Thyroid gland (tissue), 4 donors: ENCODE measurements around the gene PLXNC1. TPM values are rescaled to one million over a fixed set of nuclear protein-coding genes. Genes with fewer than 3 reads are reported as not detected.
A peak's percentile ranks its signal among the peaks of the same experiment; 100 is the strongest.

Experiments used
- DNase-seq, 2 donors: peaks; one replicate each; pipeline ENCODE4 v3.0.0-alpha.2; 2019
- H3K27ac ChIP-seq, 3 donors: fragments of 200-600 bp; sonication (generic); 1 replicate in 2 of 3; 2 replicates in 1 of 3; pipeline ENCODE4 v1.5.1; 2016 to 2019; ENCODE audit warnings: mild to moderate bottlenecking in 1 of 3, moderate library complexity in 1 of 3
- H3K27me3 ChIP-seq: fragments of 200-600 bp; sonication (generic); one replicate; pipeline ENCODE4 v1.5.1; 2019
- H3K36me3 ChIP-seq, 2 donors: fragments of 200-600 bp; sonication (generic); one replicate each; pipeline ENCODE4 v1.5.1; 2016 to 2019
- H3K4me1 ChIP-seq, 2 donors: fragments of 200-600 bp; sonication (generic); one replicate each; pipeline ENCODE4 v1.5.1; 2017 to 2019
- H3K4me3 ChIP-seq, 3 donors: fragments of 200-600 bp; sonication (generic); replicated peaks in 1 of 3; 1 replicate in 2 of 3; 2 replicates in 1 of 3; pipeline ENCODE4 v1.5.1; 2016; ENCODE audit warnings: mild to moderate bottlenecking in 1 of 3
- H3K9me3 ChIP-seq: fragments of 200-600 bp; sonication (generic); one replicate; pipeline ENCODE4 v1.5.1; 2017
- POLR2A ChIP-seq, 2 donors: fragments of 450-650 bp; IDR thresholded peaks; one replicate each; pipeline ENCODE4 v1.6.1; 2017; ENCODE audit warnings: antibody characterized with exemption in 2 of 2, mild to moderate bottlenecking in 2 of 2, moderate library complexity in 1 of 2
- WGBS, 2 donors: methylation state at CpG; one replicate each; pipeline ENCODE4 v1.1.5; 2017; 5-methylcytosine and 5-hydroxymethylcytosine counted together
- intact Hi-C: fragments of 100-400 bp; cut with DNase I; formaldehyde crosslinking; loops from one replicate; pipeline ENCODE4 v1.15.1; 2023
- total RNA-seq, 4 donors: library from RNA; depleted of rRNA; stranded (reverse); fragments of >200 nt; gene quantifications; one replicate each; pipeline ENCODE4 v1.2.3, GENCODE V29; 2016
- TF ChIP-seq, protein P1 (sequence below), 6 experiments: fragments of 200-600 bp in 3 of 6; fragments of 450-650 bp in 3 of 6; sonication (generic) in 3 of 6; IDR thresholded peaks; one replicate each; pipeline ENCODE4 v1.5.1; 2016 to 2019; ENCODE audit warnings: antibody characterized with exemption in 6 of 6, mild to moderate bottlenecking in 2 of 6, inconsistent platforms in 1 of 6, moderate library complexity in 1 of 6

The PLXNC1 gene
- total RNA-seq = 1 to 10 TPM; 4.5 to 7.2 (median 5.1) TPM

DNA sequence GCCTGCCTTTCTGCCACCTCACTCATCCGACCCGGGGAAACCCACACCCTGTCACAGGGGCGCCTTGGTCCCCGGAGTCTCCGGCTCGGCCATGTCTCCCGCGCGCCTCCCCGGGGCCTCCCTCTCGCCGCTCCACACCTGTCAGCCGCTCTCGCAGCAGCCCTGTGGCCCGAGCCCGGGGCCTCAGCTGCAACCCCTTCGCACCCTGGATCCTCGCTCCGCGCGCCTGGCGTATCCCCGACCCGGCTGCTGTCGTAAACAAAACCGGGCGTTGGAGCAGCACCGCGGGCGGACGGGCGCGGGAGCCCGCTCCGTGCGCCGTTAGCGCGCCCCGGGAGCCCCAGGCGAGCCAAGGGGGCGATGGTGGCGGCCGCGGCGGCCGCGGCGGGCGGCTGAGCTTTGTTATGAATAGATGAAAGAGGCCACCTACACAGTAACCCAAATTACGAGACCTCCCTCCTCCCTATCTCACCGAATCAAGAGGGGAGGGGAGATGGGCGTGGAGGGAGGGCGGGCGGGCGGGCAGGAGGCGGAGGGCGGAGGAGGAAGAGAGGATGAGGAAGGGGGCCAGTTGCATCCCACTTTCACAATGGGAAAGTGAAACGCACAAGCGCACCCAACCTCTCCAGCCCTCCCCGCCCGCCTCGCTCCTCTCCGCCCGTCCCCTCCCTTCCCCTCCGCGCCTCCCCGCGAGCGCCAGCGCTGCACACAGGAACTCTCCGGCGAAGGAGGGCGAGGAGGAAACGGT lies at the start of gene PLXNC1:
TSS of gene PLXNC1 (plus strand) at position 587 of the 748 bp plus-strand sequence. CDS start 395 bp downstream, outside the sequence.
- Histone ChIP-seq H3K27me3 (no peaks in the 10 kb centered on the region), H3K27ac (no peak within 1 kb of the TSS), H3K9me3 (no peaks in the 10 kb centered on the region), H3K36me3 (no peaks in the 10 kb centered on the region), H3K4me3 (peak within 1 kb of the TSS; percentile 31 to 47 (median 46)), H3K4me1 (peaks cover 15 to 17% of the 10 kb centered on the region in 2 donors)
- DNase-seq = peak; percentile 45 to 55
- intact Hi-C loops = loop anchor here (10.0 kb wide), 1 partner anchor 287 kb away; no protein-coding TSS in a partner anchor
- TF ChIP-seq POLR2A (IDR thresholded peaks at IDR 0.05) = no peak
- TF ChIP-seq, protein P1, sequence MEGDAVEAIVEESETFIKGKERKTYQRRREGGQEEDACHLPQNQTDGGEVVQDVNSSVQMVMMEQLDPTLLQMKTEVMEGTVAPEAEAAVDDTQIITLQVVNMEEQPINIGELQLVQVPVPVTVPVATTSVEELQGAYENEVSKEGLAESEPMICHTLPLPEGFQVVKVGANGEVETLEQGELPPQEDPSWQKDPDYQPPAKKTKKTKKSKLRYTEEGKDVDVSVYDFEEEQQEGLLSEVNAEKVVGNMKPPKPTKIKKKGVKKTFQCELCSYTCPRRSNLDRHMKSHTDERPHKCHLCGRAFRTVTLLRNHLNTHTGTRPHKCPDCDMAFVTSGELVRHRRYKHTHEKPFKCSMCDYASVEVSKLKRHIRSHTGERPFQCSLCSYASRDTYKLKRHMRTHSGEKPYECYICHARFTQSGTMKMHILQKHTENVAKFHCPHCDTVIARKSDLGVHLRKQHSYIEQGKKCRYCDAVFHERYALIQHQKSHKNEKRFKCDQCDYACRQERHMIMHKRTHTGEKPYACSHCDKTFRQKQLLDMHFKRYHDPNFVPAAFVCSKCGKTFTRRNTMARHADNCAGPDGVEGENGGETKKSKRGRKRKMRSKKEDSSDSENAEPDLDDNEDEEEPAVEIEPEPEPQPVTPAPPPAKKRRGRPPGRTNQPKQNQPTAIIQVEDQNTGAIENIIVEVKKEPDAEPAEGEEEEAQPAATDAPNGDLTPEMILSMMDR (IDR thresholded peaks at IDR 0.05) = no peak
- WGBS, 2 donors = 0 to 2% methylated on average over 5 to 37 of the region's 75 CpGs

DNA sequence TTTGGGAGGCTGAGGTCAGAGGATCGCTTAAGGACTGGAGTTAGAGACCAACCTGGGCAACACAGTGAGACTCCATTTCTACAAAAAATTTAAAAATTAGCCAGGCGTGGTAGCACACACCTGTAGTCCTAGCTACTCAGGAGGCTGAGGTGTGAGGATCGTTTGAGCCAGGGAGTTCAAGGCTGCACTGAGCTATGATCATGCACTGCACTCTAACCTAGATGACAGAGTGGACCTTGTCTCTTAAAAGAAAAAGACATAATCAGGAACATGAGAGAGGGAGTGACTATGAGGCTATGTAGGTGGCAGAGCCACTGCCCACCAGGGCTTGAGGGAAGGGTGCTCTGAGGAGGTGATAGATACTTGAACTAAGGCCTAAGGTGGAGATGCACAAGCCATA lies 49.2 kb upstream of the PLXNC1 start:
- H3K27ac ChIP-seq = no peak overlapping the region
- intact Hi-C loops = no loop called here
- no peak for DNase-seq

DNA sequence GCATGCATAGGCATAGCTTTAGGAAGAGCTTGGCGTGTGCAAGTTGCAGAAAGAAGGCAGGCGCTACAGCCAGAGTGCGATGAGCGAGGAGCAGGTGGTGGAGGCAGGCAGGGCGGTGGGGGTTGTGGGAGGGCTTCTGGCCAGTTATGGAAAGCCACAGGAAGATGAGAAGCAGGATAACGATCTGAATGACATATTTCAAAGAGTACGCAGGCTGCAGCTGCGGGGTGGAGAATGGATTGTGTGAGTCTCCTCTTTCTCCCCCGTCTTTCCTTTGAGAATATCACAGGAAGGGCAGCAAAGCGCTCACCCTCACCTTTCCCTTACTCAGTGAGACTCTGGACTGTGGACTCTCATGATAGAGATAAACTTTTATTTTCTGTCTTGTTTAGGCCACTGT lies 48.7 kb upstream of the PLXNC1 start:
- no peak overlapping the region for H3K4me3 ChIP-seq
- intact Hi-C loops = loop anchor here (2.0 to 5.0 kb wide), 3 partner anchors 332 to 597 kb away; no protein-coding TSS in a partner anchor
- TF ChIP-seq POLR2A (IDR thresholded peaks at IDR 0.05) = no peak
- TF ChIP-seq, protein P1 (IDR thresholded peaks at IDR 0.05) = no peak
- H3K27me3 ChIP-seq = no peaks in the 10 kb centered on the region
- H3K27ac ChIP-seq = no peak overlapping the region
- WGBS, 2 donors = 61 to 68% methylated on average over 10 of the region's 10 CpGs
- peaks cover 0 to 7% of the 10 kb centered on the region in 2 donors for H3K4me1 ChIP-seq
- no peaks in the 10 kb centered on the region for H3K9me3 ChIP-seq
- DNase-seq = no peak
- H3K36me3 ChIP-seq = no peaks in the 10 kb centered on the region

More for the DNA sequence above, 49.2 kb upstream of the PLXNC1 start:
- WGBS, 2 donors = 86 to 94% methylated on average over 3 of the region's 3 CpGs
- Histone ChIP-seq H3K36me3 (no peaks in the 10 kb centered on the region), H3K27me3 (no peaks in the 10 kb centered on the region), H3K9me3 (no peaks in the 10 kb centered on the region), H3K4me3 (no peak overlapping the region), H3K4me1 (peaks cover 0 to 7% of the 10 kb centered on the region in 2 donors)
- TF ChIP-seq, protein P1 (IDR thresholded peaks at IDR 0.05) = no peak
- TF ChIP-seq POLR2A (IDR thresholded peaks at IDR 0.05) = no peak

DNA sequence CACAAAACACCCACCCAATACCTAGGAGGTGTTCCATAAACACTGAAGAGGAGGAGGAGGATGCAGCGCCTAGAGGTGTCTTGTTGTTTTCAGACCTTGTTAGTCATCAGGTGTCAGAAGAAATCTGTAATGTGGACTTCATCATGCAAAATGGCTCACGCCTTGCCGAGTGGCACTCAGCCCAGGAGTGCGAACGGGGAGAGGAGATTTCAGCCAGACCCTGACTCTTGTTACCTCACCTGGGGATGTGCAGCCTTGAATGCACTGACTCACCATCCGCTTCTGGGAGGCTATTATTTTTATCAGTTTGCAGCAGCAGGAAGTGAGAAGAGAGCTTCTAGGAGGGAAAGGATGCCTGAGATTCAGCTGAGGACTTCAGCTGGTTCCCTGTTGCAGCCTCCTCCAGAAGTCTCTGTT lies 48.2 kb upstream of the PLXNC1 start:
- whole genome bisulfite sequencing, 2 donors = 53 to 74% methylated on average over 6 of the region's 6 CpGs
- Histone ChIP-seq H3K27me3 (no peaks in the 10 kb centered on the region), H3K9me3 (no peaks in the 10 kb centered on the region), H3K4me3 (no peak overlapping the region), H3K4me1 (peaks cover 0 to 7% of the 10 kb centered on the region in 2 donors), H3K36me3 (no peaks in the 10 kb centered on the region), H3K27ac (no peak overlapping the region)
- intact Hi-C loops = loop anchor here (2.0 to 5.0 kb wide), 3 partner anchors 333 to 597 kb away; no protein-coding TSS in a partner anchor
- DNase-seq = no peak
- TF ChIP-seq, protein P1 (IDR thresholded peaks at IDR 0.05) = no peak
- TF ChIP-seq POLR2A (IDR thresholded peaks at IDR 0.05) = no peak
